Gastrocnemius medialis (tissue), 4 donors: ENCODE results near the gene TMEM234. TPM values are rescaled to one million over a fixed set of nuclear protein-coding genes. Genes with fewer than 3 reads are reported as not detected.

Source experiments
- ATAC-seq, 2 donors: fragments of 150-250 bp; one replicate each; pipeline ENCODE4 v1.9.1; 2016
- DNase-seq, 2 donors: peaks; one replicate each; pipeline ENCODE4 v3.0.0-alpha.2; 2019
- H3K27ac ChIP-seq, 4 donors: fragments of 200-600 bp; sonication (generic); 1 replicate in 1 of 4; 2 replicates in 3 of 4; pipeline ENCODE4 v1.5.1; 2016 to 2018; ENCODE audit warnings: mild to moderate bottlenecking in 2 of 4, moderate library complexity in 1 of 4
- H3K27me3 ChIP-seq, 3 donors: fragments of 200-600 bp; sonication (generic) in 2 of 3; 1 replicate in 1 of 3; 2 replicates in 2 of 3; pipeline versions ENCODE4 v1.5.1 to v1.6.0; 2016 to 2019; ENCODE audit warnings: mild to moderate bottlenecking in 1 of 3, moderate library complexity in 1 of 3
- H3K36me3 ChIP-seq, 2 donors: fragments of 200-600 bp; sonication (generic) in 1 of 2; one replicate each; pipeline ENCODE4 v1.5.1; 2017 to 2018
- H3K4me1 ChIP-seq, 2 donors: fragments of 200-600 bp; sonication (generic) in 1 of 2; one replicate each; pipeline ENCODE4 v1.5.1; 2016 to 2017; ENCODE audit warnings: mild to moderate bottlenecking in 2 of 2
- H3K4me3 ChIP-seq, 4 donors: fragments of 200-600 bp; sonication (generic) in 3 of 4; 1 replicate in 1 of 4; 2 replicates in 3 of 4; pipeline ENCODE4 v1.5.1; 2016 to 2019; ENCODE audit warnings: mild to moderate bottlenecking in 2 of 4
- H3K9me3 ChIP-seq, 3 donors: fragments of 200-600 bp; sonication (generic) in 2 of 3; 1 replicate in 1 of 3; 2 replicates in 2 of 3; pipeline ENCODE4 v1.5.1; 2016 to 2019
- CTCF ChIP-seq, 5 experiments: fragments of 450-650 bp in 3 of 5; fragments of 200-600 bp in 2 of 5; sonication (generic) in 2 of 5; IDR thresholded peaks in 4 of 5; conservative IDR thresholded peaks in 1 of 5; 1 replicate in 4 of 5; 2 replicates in 1 of 5; pipeline ENCODE4 v1.5.1; 2016 to 2019; ENCODE audit warnings: antibody characterized with exemption in 5 of 5, mild to moderate bottlenecking in 3 of 5, moderate library complexity in 3 of 5
- POLR2A ChIP-seq, 2 donors: fragments of 450-650 bp; IDR thresholded peaks; one replicate each; pipeline ENCODE4 v1.6.1; 2017; ENCODE audit warnings: antibody characterized with exemption in 2 of 2, mild to moderate bottlenecking in 2 of 2, moderate library complexity in 2 of 2
- in situ Hi-C, 4 donors: fragments of 200-750 bp; cut with MboI; loops; one replicate each; pipeline versions ENCODE4 v1.15.0 to v1.8.0; 2017; ENCODE audit warnings: low sequenced_read_pairs in 4 of 4
- intact Hi-C: fragments of 100-400 bp; cut with DNase I; formaldehyde crosslinking; loops from one replicate; pipeline ENCODE4 v1.15.1; 2023; ENCODE audit warnings: low total_unique reads
- total RNA-seq, 4 donors: library from RNA; depleted of rRNA; stranded (reverse); fragments of >200 nt; gene quantifications; one replicate each; pipeline versions ENCODE4 v1.1.0 to v1.2.3, GENCODE V29; 2016

TMEM234 gene
- total RNA-seq: 1 to 10 TPM; 1.6 to 4.6 (median 4.4) TPM

GRCh38 chr1:32221980-32222755 is at the start of gene TMEM234, which contains the start of gene EIF3I:
TSS of gene TMEM234 (minus strand) at chr1:32222353. CDS start at chr1:32222322, 31 bp downstream.
TSS of gene EIF3I (plus strand) at chr1:32222407. CDS start at chr1:32222442, 35 bp downstream.
- Histone ChIP-seq H3K27ac (peak within 1 kb of the TSS; percentile 87 to 97 (median 90)), H3K4me3 (peak within 1 kb of the TSS; percentile 71 to 99 (median 84)), H3K36me3 (peaks cover 3 to 42% of the 10 kb centered on the region in 2 donors), H3K9me3 (no peaks in the 10 kb centered on the region), H3K4me1 (peaks cover 23 to 28% of the 10 kb centered on the region in 2 donors), H3K27me3 (no peaks in the 10 kb centered on the region)
- TF ChIP-seq CTCF (IDR thresholded peaks at IDR 0.05 in 4 of 5, conservative IDR thresholded peaks at IDR 0.05 in 1 of 5): no peak
- TF ChIP-seq POLR2A (IDR thresholded peaks at IDR 0.05): peak; percentile 88 to 96
- intact Hi-C loops (loop anchor here (2.0 to 10.0 kb wide), 2 partner anchors 19 to 117 kb away; partner anchors contain the start of gene KPNA6), in situ Hi-C loops (no loop called here)
- ATAC-seq (peak; percentile 98 to 100), DNase-seq (peak; percentile 87)

- H3K4me3 ChIP-seq: no peak overlapping the region
- DNase-seq (no peak), ATAC-seq (no peak)
- intact Hi-C loops (no loop called here), in situ Hi-C loops (no loop called here)
- H3K4me1 ChIP-seq: no peaks in the 10 kb centered on the region
- TF ChIP-seq POLR2A (IDR thresholded peaks at IDR 0.05) (no peak), CTCF (IDR thresholded peaks at IDR 0.05 in 4 of 5, conservative IDR thresholded peaks at IDR 0.05 in 1 of 5) (no peak)
- H3K27me3 ChIP-seq: peaks cover under 1 to 14% (median 8%) of the 10 kb centered on the region in 3 donors
- H3K36me3 ChIP-seq: no peaks in the 10 kb centered on the region
- H3K9me3 ChIP-seq: no peaks in the 10 kb centered on the region
- no peak overlapping the region for H3K27ac ChIP-seq
Observed at GRCh38 chr1:32269744-32270143, 47.6 kb upstream of the TMEM234 start.

GRCh38 chr1:32266921-32267591 is 44.9 kb upstream of the TMEM234 start:
- Histone ChIP-seq H3K27ac (no peak overlapping the region), H3K9me3 (no peaks in the 10 kb centered on the region), H3K4me3 (no peak overlapping the region), H3K27me3 (no peaks in the 10 kb centered on the region), H3K36me3 (no peaks in the 10 kb centered on the region), H3K4me1 (no peaks in the 10 kb centered on the region)
- ATAC-seq (no peak), DNase-seq (no peak)
- TF ChIP-seq CTCF (IDR thresholded peaks at IDR 0.05 in 4 of 5, conservative IDR thresholded peaks at IDR 0.05 in 1 of 5) (no peak), POLR2A (IDR thresholded peaks at IDR 0.05) (no peak)
- in situ Hi-C loops: no loop called here
- intact Hi-C loops: no loop called here

GRCh38 chr1:32265846-32266245 is 43.7 kb upstream of the TMEM234 start:
- Histone ChIP-seq H3K36me3 (no peaks in the 10 kb centered on the region), H3K4me3 (no peak overlapping the region), H3K27ac (no peak overlapping the region), H3K4me1 (no peaks in the 10 kb centered on the region), H3K27me3 (no peaks in the 10 kb centered on the region), H3K9me3 (no peaks in the 10 kb centered on the region)
- intact Hi-C loops (no loop called here), in situ Hi-C loops (no loop called here)
- DNase-seq (no peak), ATAC-seq (no peak)
- TF ChIP-seq CTCF (IDR thresholded peaks at IDR 0.05 in 4 of 5, conservative IDR thresholded peaks at IDR 0.05 in 1 of 5) (no peak), POLR2A (IDR thresholded peaks at IDR 0.05) (no peak)
